ENCODE results near the gene DYSF. TPM values are rescaled to one million over a fixed set of nuclear protein-coding genes. Genes with fewer than 3 reads are reported as not detected.
A peak's percentile ranks its signal among the peaks of the same experiment; 100 is the strongest.

The DYSF gene
- total and polyA plus RNA-seq, 7 donors: 38.3 to 208 (median 109) TPM

GRCh38 chr2:71606244-71606643 is 152.9 kb downstream of the DYSF start:
- Histone ChIP-seq H3K27me3 (ENCODE audit: insufficient read depth in 3 of 3, low read length in 2 of 3) (no peaks in the 10 kb centered on the region), H3K27ac (no peak overlapping the region), H3K4me1 (peaks cover 3% of the 10 kb centered on the region), H3K4me3 (no peak overlapping the region), H3K9me3 (no peaks in the 10 kb centered on the region), H3K36me3 (ENCODE audit: insufficient read depth in 1 of 2, low read depth in 1 of 2) (peaks cover 3 to 71% of the 10 kb centered on the region in 2 donors)
- no peak for ATAC-seq
- DNase-seq: peak; percentile 3 to 35
- WGBS, 3 donors: 75 to 86% (median 77%) methylated on average over 3 of the region's 3 CpGs
- TF ChIP-seq, protein P1, sequence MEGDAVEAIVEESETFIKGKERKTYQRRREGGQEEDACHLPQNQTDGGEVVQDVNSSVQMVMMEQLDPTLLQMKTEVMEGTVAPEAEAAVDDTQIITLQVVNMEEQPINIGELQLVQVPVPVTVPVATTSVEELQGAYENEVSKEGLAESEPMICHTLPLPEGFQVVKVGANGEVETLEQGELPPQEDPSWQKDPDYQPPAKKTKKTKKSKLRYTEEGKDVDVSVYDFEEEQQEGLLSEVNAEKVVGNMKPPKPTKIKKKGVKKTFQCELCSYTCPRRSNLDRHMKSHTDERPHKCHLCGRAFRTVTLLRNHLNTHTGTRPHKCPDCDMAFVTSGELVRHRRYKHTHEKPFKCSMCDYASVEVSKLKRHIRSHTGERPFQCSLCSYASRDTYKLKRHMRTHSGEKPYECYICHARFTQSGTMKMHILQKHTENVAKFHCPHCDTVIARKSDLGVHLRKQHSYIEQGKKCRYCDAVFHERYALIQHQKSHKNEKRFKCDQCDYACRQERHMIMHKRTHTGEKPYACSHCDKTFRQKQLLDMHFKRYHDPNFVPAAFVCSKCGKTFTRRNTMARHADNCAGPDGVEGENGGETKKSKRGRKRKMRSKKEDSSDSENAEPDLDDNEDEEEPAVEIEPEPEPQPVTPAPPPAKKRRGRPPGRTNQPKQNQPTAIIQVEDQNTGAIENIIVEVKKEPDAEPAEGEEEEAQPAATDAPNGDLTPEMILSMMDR (IDR thresholded peaks at IDR 0.05): no peak
- intact Hi-C loops (cut with DNase I): loop anchor here in 1 of 2 donors (10.0 kb wide), 1 partner anchor 189 kb away; no protein-coding TSS in a partner anchor

- intact Hi-C loops (cut with DNase I): loop anchor here in 1 of 2 donors (10.0 kb wide), 1 partner anchor 187 kb away; no protein-coding TSS in a partner anchor
- Histone ChIP-seq H3K9me3 (no peaks in the 10 kb centered on the region), H3K27ac (no peak overlapping the region), H3K4me3 (no peak overlapping the region), H3K4me1 (peaks cover 3% of the 10 kb centered on the region), H3K36me3 (ENCODE audit: insufficient read depth in 1 of 2, low read depth in 1 of 2) (peaks cover 3 to 71% of the 10 kb centered on the region in 2 donors), H3K27me3 (ENCODE audit: insufficient read depth in 3 of 3, low read length in 2 of 3) (no peaks in the 10 kb centered on the region)
- DNase-seq (peak in 1 of 2 donors; percentile 48), ATAC-seq (no peak)
- TF ChIP-seq, protein P1 (IDR thresholded peaks at IDR 0.05): no peak
- 91 to 95% (median 92%) methylated on average over 7 of the region's 7 CpGs for WGBS, 3 donors
These were observed 154.0 kb downstream of the DYSF start for GRCh38 chr2:71607151-71607889.

- TF ChIP-seq, protein P1 (IDR thresholded peaks at IDR 0.05): no peak
- WGBS, 3 donors: 64 to 79% (median 77%) methylated on average over 6 of the region's 6 CpGs
- peak in 1 of 2 donors; percentile 16 for DNase-seq
These were observed 154.7 kb downstream of the DYSF start for GRCh38 chr2:71608034-71608433.

GRCh38 chr2:71608441-71608840 is 155.1 kb downstream of the DYSF start:
- Histone ChIP-seq H3K4me1 (peaks cover 3% of the 10 kb centered on the region), H3K27ac (no peak overlapping the region), H3K9me3 (no peaks in the 10 kb centered on the region), H3K36me3 (ENCODE audit: insufficient read depth in 1 of 2, low read depth in 1 of 2) (peaks cover 0 to 71% of the 10 kb centered on the region in 2 donors), H3K4me3 (no peak overlapping the region), H3K27me3 (ENCODE audit: insufficient read depth in 3 of 3, low read length in 2 of 3) (no peaks in the 10 kb centered on the region)
- DNase-seq: peak; percentile 1 to 15
- intact Hi-C loops (cut with DNase I): loop anchor here in 1 of 2 donors (10.0 kb wide), 1 partner anchor 186 kb away; no protein-coding TSS in a partner anchor
- TF ChIP-seq, protein P1 (IDR thresholded peaks at IDR 0.05): no peak
- ATAC-seq: peak in 1 of 4 donors; percentile 13
- 48 to 56% (median 54%) methylated on average over 10 to 12 of the region's 12 CpGs for WGBS, 3 donors

More at GRCh38 chr2:71608034-71608433, 154.7 kb downstream of the DYSF start:
- no peak for ATAC-seq
- Histone ChIP-seq H3K4me1 (peaks cover 3% of the 10 kb centered on the region), H3K9me3 (no peaks in the 10 kb centered on the region), H3K4me3 (no peak overlapping the region), H3K27me3 (ENCODE audit: insufficient read depth in 3 of 3, low read length in 2 of 3) (no peaks in the 10 kb centered on the region), H3K36me3 (ENCODE audit: insufficient read depth in 1 of 2, low read depth in 1 of 2) (peaks cover 0 to 71% of the 10 kb centered on the region in 2 donors), H3K27ac (no peak overlapping the region)
- intact Hi-C loops (cut with DNase I): loop anchor here in 1 of 2 donors (10.0 kb wide), 1 partner anchor 187 kb away; no protein-coding TSS in a partner anchor

Data from psoas muscle (tissue), 8 donors.